Measurements from ENCODE around the gene HOXB6. TPM values are rescaled to one million over a fixed set of nuclear protein-coding genes. Genes with fewer than 3 reads are reported as not detected.

HOXB6 gene
- total and polyA plus RNA-seq, 12 donors = 1.7 to 23.1 (median 11.8) TPM

DNA sequence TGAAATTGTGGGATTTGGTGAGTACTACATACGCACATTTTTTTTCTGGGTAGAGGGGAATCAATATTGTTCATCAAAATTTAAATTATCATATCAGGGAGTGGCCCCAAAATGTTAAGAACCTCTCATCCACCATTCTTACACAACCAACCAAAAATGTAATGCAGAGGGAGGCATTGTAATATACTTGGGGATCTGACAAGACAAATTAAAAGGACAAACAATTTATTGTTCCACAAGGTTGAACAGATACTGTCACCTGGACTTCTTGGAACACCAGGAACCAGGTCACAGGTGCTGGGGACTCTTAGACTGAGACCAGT is 36.0 kb upstream of the HOXB6 start:
- peaks cover 92% of the 10 kb centered on the region for H3K27me3 ChIP-seq

GRCh38 chr17:48639982-48640857 is 35.4 kb upstream of the HOXB6 start:
- H3K4me3 ChIP-seq = no peak overlapping the region

More for the DNA sequence above, 36.0 kb upstream of the HOXB6 start:
- Histone ChIP-seq H3K27ac (no peak overlapping the region), H3K9me3 (replicated peaks in 1 of 3) (no peaks in the 10 kb centered on the region), H3K4me1 (replicated peaks in 1 of 2) (peaks cover 0 to 7% of the 10 kb centered on the region in 2 donors), H3K4me3 (no peak overlapping the region), H3K36me3 (replicated peaks in 1 of 2) (no peaks in the 10 kb centered on the region)
- WGBS, 4 donors = 45 to 73% (median 69%) methylated on average over 1 of the region's 1 CpG
- intact Hi-C loops (cut with DNase I) = no loop called here
- no peak for DNase-seq
- no peak for TF ChIP-seq POLR2A (IDR thresholded peaks at IDR 0.05)
- TF ChIP-seq, protein P1, sequence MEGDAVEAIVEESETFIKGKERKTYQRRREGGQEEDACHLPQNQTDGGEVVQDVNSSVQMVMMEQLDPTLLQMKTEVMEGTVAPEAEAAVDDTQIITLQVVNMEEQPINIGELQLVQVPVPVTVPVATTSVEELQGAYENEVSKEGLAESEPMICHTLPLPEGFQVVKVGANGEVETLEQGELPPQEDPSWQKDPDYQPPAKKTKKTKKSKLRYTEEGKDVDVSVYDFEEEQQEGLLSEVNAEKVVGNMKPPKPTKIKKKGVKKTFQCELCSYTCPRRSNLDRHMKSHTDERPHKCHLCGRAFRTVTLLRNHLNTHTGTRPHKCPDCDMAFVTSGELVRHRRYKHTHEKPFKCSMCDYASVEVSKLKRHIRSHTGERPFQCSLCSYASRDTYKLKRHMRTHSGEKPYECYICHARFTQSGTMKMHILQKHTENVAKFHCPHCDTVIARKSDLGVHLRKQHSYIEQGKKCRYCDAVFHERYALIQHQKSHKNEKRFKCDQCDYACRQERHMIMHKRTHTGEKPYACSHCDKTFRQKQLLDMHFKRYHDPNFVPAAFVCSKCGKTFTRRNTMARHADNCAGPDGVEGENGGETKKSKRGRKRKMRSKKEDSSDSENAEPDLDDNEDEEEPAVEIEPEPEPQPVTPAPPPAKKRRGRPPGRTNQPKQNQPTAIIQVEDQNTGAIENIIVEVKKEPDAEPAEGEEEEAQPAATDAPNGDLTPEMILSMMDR (IDR thresholded peaks at IDR 0.05) = no peak

DNA sequence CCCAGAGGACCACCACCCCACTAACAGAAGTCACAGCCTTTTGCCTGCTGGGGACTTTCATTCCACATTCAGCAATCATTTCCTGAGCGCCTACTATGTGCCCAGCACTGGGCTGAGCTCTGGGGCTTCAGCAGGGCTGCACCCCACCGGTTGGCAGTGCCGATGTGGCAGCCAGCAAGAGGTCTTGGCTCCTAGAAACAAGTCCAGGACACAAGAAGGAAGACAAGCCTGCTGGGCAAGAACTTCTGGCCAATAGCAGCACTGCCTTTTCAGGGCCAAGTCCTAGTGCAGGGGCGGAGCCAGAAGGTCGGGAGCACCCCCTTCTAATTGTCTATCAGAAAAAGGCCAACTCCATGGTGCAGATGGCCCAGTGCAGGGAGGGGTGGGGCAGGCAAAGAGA is 34.4 kb upstream of the HOXB6 start:
- Histone ChIP-seq H3K9me3 (replicated peaks in 1 of 3) (no peaks in the 10 kb centered on the region), H3K36me3 (replicated peaks in 1 of 2) (no peaks in the 10 kb centered on the region), H3K4me3 (no peak overlapping the region), H3K27me3 (peaks cover 92% of the 10 kb centered on the region), H3K27ac (no peak overlapping the region), H3K4me1 (replicated peaks in 1 of 2) (peaks cover 0 to 7% of the 10 kb centered on the region in 2 donors)
- intact Hi-C loops (cut with DNase I) = no loop called here
- 13 to 61% (median 58%) methylated on average over 3 to 5 of the region's 5 CpGs for WGBS, 4 donors
- DNase-seq = no peak
- TF ChIP-seq POLR2A (IDR thresholded peaks at IDR 0.05) = no peak
- TF ChIP-seq, protein P1 (IDR thresholded peaks at IDR 0.05) = no peak

More at GRCh38 chr17:48639982-48640857, 35.4 kb upstream of the HOXB6 start:
- Histone ChIP-seq H3K4me1 (replicated peaks in 1 of 2) (peaks cover 0 to 7% of the 10 kb centered on the region in 2 donors), H3K27ac (no peak overlapping the region), H3K9me3 (replicated peaks in 1 of 3) (no peaks in the 10 kb centered on the region), H3K36me3 (replicated peaks in 1 of 2) (no peaks in the 10 kb centered on the region), H3K27me3 (peaks cover 92% of the 10 kb centered on the region)
- TF ChIP-seq, protein P1 (IDR thresholded peaks at IDR 0.05) = no peak
- TF ChIP-seq POLR2A (IDR thresholded peaks at IDR 0.05) = no peak
- 75 to 80% (median 79%) methylated on average over 6 of the region's 6 CpGs for WGBS, 4 donors
- intact Hi-C loops (cut with DNase I) = no loop called here
- no peak for DNase-seq

GRCh38 chr17:48637323-48638260 is 32.8 kb upstream of the HOXB6 start:
- no peaks in the 10 kb centered on the region for H3K36me3 ChIP-seq (replicated peaks in 1 of 2)
- peaks cover 0 to 4% of the 10 kb centered on the region in 2 donors for H3K4me1 ChIP-seq (replicated peaks in 1 of 2)
- H3K27ac ChIP-seq = no peak overlapping the region
- no peak overlapping the region for H3K4me3 ChIP-seq
- 46 to 55% (median 50%) methylated on average over 12 to 18 of the region's 18 CpGs for WGBS, 4 donors
- TF ChIP-seq, protein P1 (IDR thresholded peaks at IDR 0.05) = no peak
- TF ChIP-seq POLR2A (IDR thresholded peaks at IDR 0.05) = no peak
- intact Hi-C loops (cut with DNase I) = no loop called here
- peaks cover 94% of the 10 kb centered on the region for H3K27me3 ChIP-seq
- DNase-seq = no peak
- no peaks in the 10 kb centered on the region for H3K9me3 ChIP-seq (replicated peaks in 1 of 3)

Data from adrenal gland (tissue), 12 donors.